ENCODE measurements around the gene GALNT1.

Gene GALNT1

GRCh38 chr18:35634323-35634722 lies 52.8 kb downstream of the GALNT1 start:
- TF ChIP-seq, protein P1, sequence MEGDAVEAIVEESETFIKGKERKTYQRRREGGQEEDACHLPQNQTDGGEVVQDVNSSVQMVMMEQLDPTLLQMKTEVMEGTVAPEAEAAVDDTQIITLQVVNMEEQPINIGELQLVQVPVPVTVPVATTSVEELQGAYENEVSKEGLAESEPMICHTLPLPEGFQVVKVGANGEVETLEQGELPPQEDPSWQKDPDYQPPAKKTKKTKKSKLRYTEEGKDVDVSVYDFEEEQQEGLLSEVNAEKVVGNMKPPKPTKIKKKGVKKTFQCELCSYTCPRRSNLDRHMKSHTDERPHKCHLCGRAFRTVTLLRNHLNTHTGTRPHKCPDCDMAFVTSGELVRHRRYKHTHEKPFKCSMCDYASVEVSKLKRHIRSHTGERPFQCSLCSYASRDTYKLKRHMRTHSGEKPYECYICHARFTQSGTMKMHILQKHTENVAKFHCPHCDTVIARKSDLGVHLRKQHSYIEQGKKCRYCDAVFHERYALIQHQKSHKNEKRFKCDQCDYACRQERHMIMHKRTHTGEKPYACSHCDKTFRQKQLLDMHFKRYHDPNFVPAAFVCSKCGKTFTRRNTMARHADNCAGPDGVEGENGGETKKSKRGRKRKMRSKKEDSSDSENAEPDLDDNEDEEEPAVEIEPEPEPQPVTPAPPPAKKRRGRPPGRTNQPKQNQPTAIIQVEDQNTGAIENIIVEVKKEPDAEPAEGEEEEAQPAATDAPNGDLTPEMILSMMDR (IDR thresholded peaks at IDR 0.05) = no peak
- no peak for DNase-seq

GRCh38 chr18:35635170-35635569 lies 53.6 kb downstream of the GALNT1 start:
- Mint-ChIP-seq H3K27me3 (ENCODE audit: low read depth, poor library complexity) (no peaks in the 10 kb centered on the region), H3K4me1 (peaks cover 10% of the 10 kb centered on the region), H3K27ac (no peak overlapping the region), H3K4me3 (no peak overlapping the region), H3K9me3 (peaks cover 74% of the 10 kb centered on the region), H3K36me3 (ENCODE audit: low read depth) (peaks cover 60% of the 10 kb centered on the region)
- TF ChIP-seq, protein P1 (IDR thresholded peaks at IDR 0.05) = no peak
- DNase-seq = no peak

More at GRCh38 chr18:35634323-35634722, 52.8 kb downstream of the GALNT1 start:
- no peak overlapping the region for H3K27ac Mint-ChIP-seq
- no peaks in the 10 kb centered on the region for H3K27me3 Mint-ChIP-seq (ENCODE audit: low read depth, poor library complexity)
- H3K4me3 Mint-ChIP-seq = no peak overlapping the region
- peaks cover 68% of the 10 kb centered on the region for H3K36me3 Mint-ChIP-seq (ENCODE audit: low read depth)
- peaks cover 82% of the 10 kb centered on the region for H3K9me3 Mint-ChIP-seq
- peaks cover 10% of the 10 kb centered on the region for H3K4me1 Mint-ChIP-seq

- Mint-ChIP-seq H3K27me3 (ENCODE audit: low read depth, poor library complexity) (no peaks in the 10 kb centered on the region), H3K36me3 (ENCODE audit: low read depth) (peaks cover 71% of the 10 kb centered on the region), H3K27ac (no peak overlapping the region), H3K4me1 (peaks cover 10% of the 10 kb centered on the region), H3K9me3 (peaks cover 68% of the 10 kb centered on the region), H3K4me3 (no peak overlapping the region)
- DNase-seq = no peak
- TF ChIP-seq, protein P1 (IDR thresholded peaks at IDR 0.05) = no peak
These were observed 55.7 kb downstream of the GALNT1 start for GRCh38 chr18:35637227-35637626.

GRCh38 chr18:35639296-35639695 lies 57.8 kb downstream of the GALNT1 start:
- H3K27me3 Mint-ChIP-seq (ENCODE audit: low read depth, poor library complexity) = no peaks in the 10 kb centered on the region
- peaks cover 9% of the 10 kb centered on the region for H3K4me1 Mint-ChIP-seq

DNA sequence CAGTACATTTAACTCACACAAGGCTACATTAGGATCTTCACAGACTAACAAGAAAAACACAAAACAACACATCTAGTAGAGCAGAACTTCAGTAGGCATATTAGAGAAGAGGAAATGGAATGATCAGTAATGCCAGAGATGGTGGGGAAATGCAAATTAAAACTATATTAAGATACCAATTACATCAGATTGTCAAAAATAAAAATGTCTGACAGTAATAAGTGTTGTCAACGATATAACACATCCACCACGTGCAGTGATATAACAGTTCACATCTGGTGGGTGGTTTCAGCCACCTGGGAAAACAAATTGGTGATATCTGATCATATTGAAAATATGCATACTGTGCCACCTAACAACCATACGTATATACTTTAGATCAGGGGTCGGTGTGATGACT lies 59.9 kb downstream of the GALNT1 start:
- peaks cover 79% of the 10 kb centered on the region for H3K36me3 Mint-ChIP-seq (ENCODE audit: low read depth)
- H3K27ac Mint-ChIP-seq = no peak overlapping the region
- no peaks in the 10 kb centered on the region for H3K4me1 Mint-ChIP-seq
- no peaks in the 10 kb centered on the region for H3K27me3 Mint-ChIP-seq (ENCODE audit: low read depth, poor library complexity)
- peaks cover 60% of the 10 kb centered on the region for H3K9me3 Mint-ChIP-seq
- no peak for DNase-seq
- H3K4me3 Mint-ChIP-seq = no peak overlapping the region
- TF ChIP-seq, protein P1 (IDR thresholded peaks at IDR 0.05) = no peak

More at GRCh38 chr18:35639296-35639695, 57.8 kb downstream of the GALNT1 start:
- Mint-ChIP-seq H3K4me3 (no peak overlapping the region), H3K36me3 (ENCODE audit: low read depth) (peaks cover 84% of the 10 kb centered on the region), H3K27ac (no peak overlapping the region), H3K9me3 (peaks cover 70% of the 10 kb centered on the region)
- TF ChIP-seq, protein P1 (IDR thresholded peaks at IDR 0.05) = no peak
- DNase-seq = no peak

DNA sequence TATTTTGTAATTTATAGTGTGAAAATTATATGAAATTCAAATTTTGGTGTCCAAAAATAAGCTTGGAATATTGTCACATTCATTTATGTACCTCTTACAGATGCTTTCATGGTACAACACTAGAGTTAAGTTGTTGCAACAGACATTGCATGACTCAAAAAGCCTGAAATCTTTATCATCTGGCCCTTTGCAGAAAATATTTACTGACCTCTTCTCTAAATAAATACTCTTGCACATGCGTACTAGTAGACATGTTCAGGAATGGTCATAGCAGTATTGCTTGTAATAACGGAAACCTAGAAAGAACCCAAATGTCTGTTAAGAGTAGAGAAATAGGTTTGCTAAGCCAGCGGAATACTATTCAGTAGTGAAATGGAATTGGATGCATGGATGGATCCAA lies 60.4 kb downstream of the GALNT1 start:
- TF ChIP-seq, protein P1 (IDR thresholded peaks at IDR 0.05) = no peak
- Mint-ChIP-seq H3K27ac (no peak overlapping the region), H3K4me3 (no peak overlapping the region), H3K27me3 (ENCODE audit: low read depth, poor library complexity) (no peaks in the 10 kb centered on the region), H3K36me3 (ENCODE audit: low read depth) (peaks cover 79% of the 10 kb centered on the region), H3K4me1 (no peaks in the 10 kb centered on the region), H3K9me3 (peaks cover 59% of the 10 kb centered on the region)
- DNase-seq = no peak

All from nephron progenitor cell (in vitro differentiated cells).